B cell (primary cell): Measurements from ENCODE around the gene DUSP1. TPM values are rescaled to one million over a fixed set of nuclear protein-coding genes. Genes with fewer than 3 reads are reported as not detected.

Experiments
- ATAC-seq: fragments of 200-7000 bp; cut with Tn5 transposase; one replicate; pipeline ENCODE4 v1.10.0; 2021; ENCODE audit warnings: low read depth, mild to moderate bottlenecking, moderate number of reproducible peaks, moderate library complexity
- CTCF ChIA-PET: fragments of 350-600 bp; sonication (Branson Sonifier 250); formaldehyde crosslinking; loops from one replicate; lab custom pipeline; 2021; ENCODE audit warnings: antibody characterized with exemption, inconsistent platforms; lab: Charles Lee
- POLR2A ChIA-PET: fragments of 350-600 bp; sonication (Branson Sonifier 250); formaldehyde crosslinking; loops from one replicate; lab custom pipeline; 2021; ENCODE audit warnings: antibody characterized with exemption; lab: Charles Lee
- DNase-seq: peaks from one replicate; pipeline ENCODE4 v3.0.0; 2013
- H2AFZ ChIP-seq: 2 replicates; pipeline ENCODE4 v1.6.1; 2012; ENCODE audit warnings: mild to moderate bottlenecking, low read depth, low read length; ENCODE audit not compliant: insufficient read depth, poor library complexity, severe bottlenecking
- H3K27ac ChIP-seq, 2 donors: 1 replicate in 1 of 2; 2 replicates in 1 of 2; pipeline ENCODE4 v1.5.1; 2012 to 2013; ENCODE audit warnings: low read length in 2 of 2, mild to moderate bottlenecking in 2 of 2, moderate library complexity in 1 of 2
- H3K27me3 ChIP-seq, 4 experiments: fragments of 200-600 bp in 1 of 4; sonication (generic) in 1 of 4; replicated peaks in 1 of 4; 1 replicate in 2 of 4; 2 replicates in 2 of 4; pipeline versions ENCODE4 v1.6.1 to v1.7.0; 2013 to 2016; ENCODE audit warnings: low read length in 3 of 4, mild to moderate bottlenecking in 2 of 4, mixed read lengths in 1 of 4, moderate library complexity in 1 of 4; ENCODE audit not compliant: insufficient read depth in 4 of 4, control insufficient read depth in 3 of 4; ENCODE audit errors: control extremely low read depth in 1 of 4
- H3K36me3 ChIP-seq, 2 experiments: replicated peaks in 1 of 2; 1 replicate in 1 of 2; 2 replicates in 1 of 2; pipeline versions ENCODE4 v1.6.1 to v1.7.1; 2013; ENCODE audit warnings: low read length in 1 of 2; ENCODE audit not compliant: insufficient read depth in 2 of 2, control insufficient read depth in 1 of 2; ENCODE audit errors: control extremely low read depth in 1 of 2, extremely low read depth in 1 of 2
- H3K4me1 ChIP-seq, 2 donors: fragments of 200-600 bp in 1 of 2; sonication (generic) in 1 of 2; 1 replicate in 1 of 2; 2 replicates in 1 of 2; pipeline versions ENCODE4 v1.5.1 to v1.6.1; 2013 to 2017; ENCODE audit warnings: low read length in 2 of 2; ENCODE audit not compliant: control insufficient read depth in 2 of 2, insufficient read depth in 2 of 2
- H3K4me2 ChIP-seq: replicated peaks from 2 replicates; pipeline ENCODE3; 2012; ENCODE audit warnings: mild to moderate bottlenecking, low read depth, low read length; ENCODE audit not compliant: poor library complexity, severe bottlenecking
- H3K4me3 ChIP-seq, 5 experiments: fragments of 200-600 bp in 1 of 5; sonication (generic) in 1 of 5; 1 replicate in 3 of 5; 2 replicates in 2 of 5; pipeline versions ENCODE4 v1.5.1 to v1.7.0; 2011 to 2016; ENCODE audit warnings: low read length in 4 of 5, mild to moderate bottlenecking in 4 of 5, low read depth in 2 of 5, control low read depth in 1 of 5, moderate library complexity in 1 of 5; ENCODE audit not compliant: insufficient read depth in 1 of 5; ENCODE audit errors: control extremely low read depth in 1 of 5, extremely low read depth in 1 of 5
- H3K79me2 ChIP-seq: fragments of 200-600 bp; sonication (generic); one replicate; pipeline ENCODE4 v1.6.0; 2016; ENCODE audit warnings: low read length; ENCODE audit not compliant: control insufficient read depth, insufficient read depth
- H3K9ac ChIP-seq: fragments of 200-600 bp; sonication (generic); 2 replicates; pipeline ENCODE4 v1.6.1; 2017; ENCODE audit warnings: mild to moderate bottlenecking, low read length, moderate library complexity
- H3K9me3 ChIP-seq, 3 donors: one replicate each; pipeline versions ENCODE4 v1.6.1 to v1.7.1; 2013; ENCODE audit warnings: low read length in 2 of 3; ENCODE audit not compliant: control insufficient read depth in 2 of 3, insufficient read depth in 1 of 3; ENCODE audit errors: control extremely low read depth in 1 of 3
- H4K20me1 ChIP-seq: 2 replicates; pipeline ENCODE4 v1.6.0; 2012; ENCODE audit warnings: mild to moderate bottlenecking, low read length; ENCODE audit not compliant: insufficient read depth, control insufficient read depth, poor library complexity, severe bottlenecking
- H3K27ac Mint-ChIP-seq: one replicate; pipeline ENCODE4 v1.8.0; 2021; ENCODE audit warnings: mixed read lengths
- H3K27me3 Mint-ChIP-seq: one replicate; pipeline ENCODE4 v1.8.0; 2021; ENCODE audit warnings: mixed read lengths
- H3K4me1 Mint-ChIP-seq: one replicate; pipeline ENCODE4 v1.8.0; 2021; ENCODE audit warnings: mixed read lengths
- H3K4me3 Mint-ChIP-seq: one replicate; pipeline ENCODE4 v1.8.0; 2021; ENCODE audit warnings: mixed read lengths
- H3K9me3 Mint-ChIP-seq: one replicate; pipeline ENCODE4 v1.8.0; 2022; ENCODE audit warnings: mixed read lengths; ENCODE audit not compliant: insufficient read depth
- CTCF ChIP-seq: fragments of 200-600 bp; IDR thresholded peaks from one replicate; pipeline ENCODE4 v1.8.0; 2022; ENCODE audit warnings: antibody characterized with exemption, mild to moderate bottlenecking
- EZH2 ChIP-seq: IDR thresholded peaks from 2 replicates; pipeline ENCODE4 v1.6.1; 2012; ENCODE audit warnings: borderline replicate concordance, low read depth, mild to moderate bottlenecking, moderate library complexity, low read length; ENCODE audit not compliant: insufficient read depth, poor library complexity, severe bottlenecking
- WGBS: methylation state at CpG from one replicate; pipeline ENCODE4 v1.1.5; 2013; ENCODE audit warnings: missing lambda C conversion rate; ENCODE audit not compliant: insufficient coverage; 5-methylcytosine and 5-hydroxymethylcytosine counted together
- intact Hi-C: fragments of 100-400 bp; cut with micrococcal nuclease; formaldehyde crosslinking; loops from one replicate; pipeline ENCODE4 v1.10.0; 2022
- polyA plus RNA-seq: library from polyadenylated mRNA; depleted of rRNA; stranded (reverse); fragments of >200 nt; gene quantifications from 2 replicates; pipeline ENCODE4 v1.2.3, GENCODE V29; 2012
- total RNA-seq, 2 donors: library from RNA; stranded (reverse); fragments of 120-200 nt in 1 of 2; gene quantifications; 1 replicate in 1 of 2; 2 replicates in 1 of 2; pipeline versions ENCODE4 v1.2.3 to v1.2.4, GENCODE V29; 2013 to 2022

The DUSP1 gene
- total and polyA plus RNA-seq, 2 donors (not counting 1 experiment from before 2014, with no cell fraction given): 71.2 to 4,228 TPM

- DNase-seq (no peak), ATAC-seq (no peak)
- intact Hi-C loops: no loop called here
- no peak overlapping the region for H3K4me3 ChIP-seq
- CTCF ChIA-PET: no interaction called here
- H3K4me3 Mint-ChIP-seq: no peak overlapping the region
- H3K4me2 ChIP-seq: no peak overlapping the region
- H4K20me1 ChIP-seq: no peaks in the 10 kb centered on the region
- WGBS: 98% methylated on average over 8 of the region's 19 CpGs
- no peaks in the 10 kb centered on the region for H3K9me3 ChIP-seq
- POLR2A ChIA-PET: no interaction called here
- H3K4me1 ChIP-seq: no peaks in the 10 kb centered on the region
- no peak overlapping the region for H2AFZ ChIP-seq
- peaks cover 13% of the 10 kb centered on the region for H3K27me3 Mint-ChIP-seq
- H3K79me2 ChIP-seq: no peaks in the 10 kb centered on the region
- H3K9ac ChIP-seq: no peak overlapping the region
- TF ChIP-seq EZH2 (no peak), CTCF (no peak)
- no peaks in the 10 kb centered on the region for H3K4me1 Mint-ChIP-seq
- H3K27ac Mint-ChIP-seq: no peak overlapping the region
- no peak overlapping the region for H3K27ac ChIP-seq
- H3K27me3 ChIP-seq: no peaks in the 10 kb centered on the region
- no peaks in the 10 kb centered on the region for H3K9me3 Mint-ChIP-seq
- H3K36me3 ChIP-seq: no peaks in the 10 kb centered on the region
These were observed 12.7 kb downstream of the DUSP1 start for GRCh38 chr5:172758077-172758833.

DNA sequence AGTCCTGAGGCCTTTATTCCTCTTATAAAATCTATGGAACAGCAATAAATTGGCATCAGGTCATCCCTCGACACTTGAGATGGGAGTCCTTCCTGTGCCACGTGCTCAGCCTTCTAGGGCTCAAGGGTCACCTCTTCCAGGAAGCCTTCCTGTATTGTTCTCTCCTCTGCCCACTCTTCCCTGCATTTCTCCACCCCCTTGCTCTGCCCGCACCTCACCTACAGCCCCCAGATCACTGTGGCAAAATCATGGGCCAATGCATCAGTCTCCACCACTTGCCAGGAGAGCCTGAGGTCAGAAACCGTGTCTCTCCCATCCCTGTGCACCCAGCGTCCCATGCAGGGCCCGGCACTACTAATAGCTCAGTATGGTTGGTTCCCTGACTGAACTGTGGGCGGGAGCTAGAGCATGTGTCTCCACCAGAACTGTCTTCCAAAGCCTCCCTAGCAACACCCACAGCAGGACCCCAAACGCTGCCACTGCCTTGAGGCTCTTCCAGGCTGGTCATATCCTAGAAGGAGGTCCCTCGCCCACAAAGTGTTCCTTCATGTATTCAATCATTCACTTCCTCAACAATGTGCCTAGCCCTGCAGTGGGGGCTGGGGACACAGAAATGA is 13.5 kb downstream of the DUSP1 start:
- Mint-ChIP-seq H3K4me3 (no peak overlapping the region), H3K4me1 (no peaks in the 10 kb centered on the region), H3K27ac (no peak overlapping the region), H3K27me3 (peaks cover 13% of the 10 kb centered on the region), H3K9me3 (no peaks in the 10 kb centered on the region)
- Histone ChIP-seq H3K4me3 (no peak overlapping the region), H4K20me1 (no peaks in the 10 kb centered on the region), H3K4me1 (no peaks in the 10 kb centered on the region), H3K9ac (no peak overlapping the region), H3K27me3 (no peaks in the 10 kb centered on the region), H3K79me2 (no peaks in the 10 kb centered on the region), H3K4me2 (no peak overlapping the region), H3K27ac (no peak overlapping the region), H2AFZ (no peak overlapping the region), H3K36me3 (no peaks in the 10 kb centered on the region), H3K9me3 (no peaks in the 10 kb centered on the region)
- DNase-seq (no peak), ATAC-seq (no peak)
- CTCF ChIA-PET: no interaction called here
- no peak for TF ChIP-seq CTCF
- TF ChIP-seq EZH2: no peak
- WGBS: 89% methylated on average over 8 of the region's 9 CpGs
- intact Hi-C loops: no loop called here
- POLR2A ChIA-PET: no interaction called here
